ENCODE results near the gene SQSTM1.
"Not testable (repeated sequence)": the region's sequence is repeated elsewhere in the genome, so short reads cannot be mapped to it uniquely, and the experiment has no call there.

SQSTM1 gene

DNA sequence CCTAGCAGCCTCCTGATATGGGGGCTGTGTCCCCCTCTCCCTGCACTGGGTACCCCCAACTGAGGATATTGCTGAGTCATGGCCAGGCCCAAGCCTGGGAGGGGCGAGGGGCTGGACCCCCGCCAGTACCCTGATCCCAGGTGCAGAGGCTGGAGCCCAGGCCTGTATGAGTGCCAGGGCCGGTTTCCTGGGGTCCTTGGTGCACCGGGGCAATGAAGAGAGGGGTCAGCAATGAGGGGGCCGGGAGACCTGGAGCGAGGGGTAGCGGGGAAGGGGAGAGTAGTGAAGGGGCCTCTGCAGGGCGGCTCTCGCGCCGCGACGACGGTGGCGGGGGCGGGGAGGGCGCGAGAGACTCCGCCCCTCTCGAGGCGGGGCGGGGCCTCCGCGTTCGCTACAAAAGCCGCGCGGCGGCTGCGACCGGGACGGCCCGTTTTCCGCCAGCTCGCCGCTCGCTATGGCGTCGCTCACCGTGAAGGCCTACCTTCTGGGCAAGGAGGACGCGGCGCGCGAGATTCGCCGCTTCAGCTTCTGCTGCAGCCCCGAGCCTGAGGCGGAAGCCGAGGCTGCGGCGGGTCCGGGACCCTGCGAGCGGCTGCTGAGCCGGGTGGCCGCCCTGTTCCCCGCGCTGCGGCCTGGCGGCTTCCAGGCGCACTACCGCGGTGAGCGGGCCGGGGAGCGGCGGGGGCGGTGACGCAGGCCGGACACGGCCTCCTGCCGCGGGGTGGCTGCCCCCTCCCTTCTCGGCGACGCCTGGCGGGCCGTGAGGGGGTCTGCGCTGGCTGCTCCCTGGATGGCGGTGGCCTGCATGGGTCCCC is at the start of gene SQSTM1:
TSS of gene SQSTM1 (plus strand) at position 423 of the 815 bp plus-strand sequence. CDS start at position 455, 32 bp downstream.
- DNase-seq, result peak; percentile 84 to 87

DNA sequence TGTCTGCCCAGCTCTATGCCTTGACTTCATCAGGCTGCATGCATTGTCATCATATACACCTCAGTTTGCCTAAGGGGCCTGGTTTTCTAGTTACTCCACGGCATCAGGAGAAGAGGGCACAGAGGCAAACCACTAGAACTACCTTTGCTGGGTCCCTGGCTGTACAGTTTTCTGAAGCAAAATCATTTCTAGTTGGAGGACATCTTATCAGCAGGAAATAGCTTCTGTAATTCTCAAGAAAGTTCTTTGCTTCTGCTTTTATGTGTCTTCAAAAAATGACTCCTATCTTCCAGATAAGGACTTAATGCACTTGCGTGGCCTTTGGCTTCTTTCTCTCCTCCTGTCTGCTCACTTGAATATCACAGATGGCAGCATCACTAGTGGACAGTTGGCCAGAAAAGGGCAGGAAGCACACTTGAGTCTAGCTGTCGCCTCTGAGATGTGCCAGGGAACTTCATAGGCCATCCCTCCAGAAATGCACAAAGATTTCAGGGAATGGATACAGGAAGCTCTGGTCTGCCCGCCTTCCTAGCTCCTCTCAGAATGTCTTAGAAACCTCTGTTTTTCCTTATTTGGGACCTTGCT is 49.3 kb upstream of the SQSTM1 start:
- no peak for DNase-seq

GRCh38 chr5:179772351-179772750 is 48.4 kb upstream of the SQSTM1 start:
- no peak for DNase-seq

GRCh38 chr5:179773686-179774040 is 47.0 kb upstream of the SQSTM1 start:
- no peak for DNase-seq

DNA sequence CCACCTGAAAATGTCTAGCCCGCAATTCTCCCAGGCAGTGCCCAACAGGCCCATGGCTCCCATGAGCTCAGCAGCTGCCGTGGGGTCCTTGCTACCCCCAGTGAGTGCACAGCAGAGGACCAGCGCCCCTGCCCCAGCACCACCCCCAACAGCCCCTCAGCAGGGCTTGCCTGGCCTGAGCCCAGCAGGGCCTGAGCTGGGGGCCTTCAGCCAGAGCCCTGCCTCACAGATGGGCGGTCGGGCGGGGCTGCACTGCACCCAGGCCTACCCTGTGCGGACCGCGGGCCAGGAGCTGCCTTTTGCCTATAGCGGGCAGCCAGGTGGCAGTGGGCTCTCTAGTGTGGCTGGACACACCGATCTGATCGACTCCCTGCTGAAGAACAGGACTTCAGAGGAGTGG is 46.3 kb upstream of the SQSTM1 start:
- DNase-seq, result no peak

- DNase-seq, result no peak
Measured at GRCh38 chr5:179776411-179776938, 44.2 kb upstream of the SQSTM1 start.

DNA sequence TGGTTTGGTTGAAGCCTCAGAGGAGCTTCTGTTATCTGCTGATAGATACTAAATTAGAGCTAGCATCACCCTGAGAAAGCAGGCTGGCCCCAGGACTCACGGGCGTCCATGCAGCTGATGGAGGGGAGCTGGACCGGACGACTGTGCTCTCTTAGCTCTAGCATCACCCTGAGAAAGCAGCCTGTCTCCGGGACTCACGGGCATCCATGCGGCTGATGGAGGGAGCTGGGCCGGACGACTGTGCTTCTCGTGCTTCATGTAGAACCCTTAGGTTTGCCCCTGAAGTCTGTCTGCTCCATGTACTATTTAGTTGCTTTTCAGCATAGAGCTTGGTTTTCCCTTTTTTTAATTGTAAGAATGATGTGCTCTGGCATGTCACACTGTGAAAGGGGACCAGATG is 43.2 kb upstream of the SQSTM1 start:
- DNase-seq, result no peak

- DNase-seq, result no peak
Measured at GRCh38 chr5:179777909-179778308, 42.8 kb upstream of the SQSTM1 start.

GRCh38 chr5:179778591-179778990 is 42.1 kb upstream of the SQSTM1 start:
- no peak for DNase-seq

DNA sequence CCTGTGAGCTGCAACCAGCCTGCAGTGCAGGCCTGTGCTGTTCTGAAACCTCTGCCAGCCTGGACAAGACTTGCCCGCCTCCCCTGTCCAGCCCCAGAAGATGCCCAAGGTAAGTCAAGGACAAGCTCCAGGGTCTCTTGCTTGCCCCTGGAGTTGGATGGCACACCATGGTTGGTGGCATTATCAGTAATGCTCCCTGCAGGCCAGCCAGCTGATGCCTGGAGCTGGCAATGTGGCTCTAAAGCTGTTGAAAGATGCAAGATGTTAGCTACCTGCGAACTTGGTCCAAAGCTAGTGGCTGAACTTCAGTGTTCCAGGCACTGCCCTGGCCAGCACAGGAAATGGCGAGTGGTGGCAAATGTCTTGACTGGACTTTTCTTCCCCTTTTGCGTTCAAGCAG is 40.9 kb upstream of the SQSTM1 start:
- DNase-seq, result no peak

- DNase-seq, result peak in 1 of 2 donors; percentile 23
Measured at GRCh38 chr5:179780362-179780761, 40.3 kb upstream of the SQSTM1 start.

DNA sequence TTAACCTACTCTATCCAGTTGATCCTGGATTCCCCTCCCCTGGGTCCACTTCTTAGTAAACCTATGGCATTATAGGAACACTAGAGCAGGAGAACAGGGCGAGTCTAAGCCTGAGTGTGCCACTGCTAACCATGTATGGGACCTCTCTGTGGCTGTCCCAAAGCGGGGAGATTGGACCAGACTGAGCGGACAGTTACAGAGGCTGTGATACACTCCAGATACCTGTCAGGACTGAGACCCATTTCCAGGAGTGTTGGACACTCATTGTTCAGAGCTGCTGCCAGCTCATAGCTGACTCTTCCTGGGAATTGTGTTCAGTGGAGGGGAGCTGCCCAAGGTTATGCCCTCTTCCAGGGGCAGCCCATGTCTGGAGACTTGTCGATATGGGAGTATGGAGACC is 38.9 kb upstream of the SQSTM1 start:
- DNase-seq, result no peak

DNA sequence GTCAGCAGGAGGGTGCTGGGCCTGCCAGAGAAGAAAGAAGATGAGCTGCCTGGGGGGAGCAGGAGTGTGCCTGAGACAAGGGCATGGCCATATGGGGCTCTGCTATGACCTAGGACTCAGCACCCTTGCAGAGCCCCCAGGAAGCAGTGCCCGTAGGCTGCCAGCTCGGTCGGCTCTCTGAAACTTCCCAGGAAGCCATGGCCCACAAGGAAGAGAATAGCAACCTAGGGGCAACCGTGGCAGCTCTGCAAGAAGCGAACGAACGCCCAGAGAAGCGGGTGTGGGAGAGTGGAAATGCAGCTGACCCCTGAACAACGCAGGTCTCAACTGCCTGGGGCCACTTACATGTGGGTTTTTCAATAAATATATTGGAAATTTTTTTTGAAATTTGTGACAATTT is 37.6 kb upstream of the SQSTM1 start:
- no peak for DNase-seq

DNA sequence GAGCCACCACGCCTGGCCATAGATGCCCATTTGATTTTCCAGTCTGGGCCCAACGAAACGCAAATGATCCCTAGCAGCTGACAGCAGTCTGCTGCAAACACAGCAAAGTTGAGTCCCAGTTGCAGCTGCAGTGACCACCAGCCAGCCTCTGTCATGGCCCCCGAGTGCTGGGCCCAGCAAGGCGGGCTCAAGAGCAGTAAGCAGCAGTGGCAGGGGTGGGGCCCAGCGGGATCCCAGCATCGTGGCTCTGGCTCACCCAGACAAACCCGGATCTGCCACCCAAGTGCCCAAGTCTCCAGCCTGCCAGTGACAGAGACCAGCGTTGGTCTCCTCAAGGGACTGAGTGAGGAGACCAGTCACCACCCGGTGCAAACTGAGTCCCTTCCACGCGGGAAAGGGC is 33.8 kb upstream of the SQSTM1 start:
- DNase-seq, result no peak

DNA sequence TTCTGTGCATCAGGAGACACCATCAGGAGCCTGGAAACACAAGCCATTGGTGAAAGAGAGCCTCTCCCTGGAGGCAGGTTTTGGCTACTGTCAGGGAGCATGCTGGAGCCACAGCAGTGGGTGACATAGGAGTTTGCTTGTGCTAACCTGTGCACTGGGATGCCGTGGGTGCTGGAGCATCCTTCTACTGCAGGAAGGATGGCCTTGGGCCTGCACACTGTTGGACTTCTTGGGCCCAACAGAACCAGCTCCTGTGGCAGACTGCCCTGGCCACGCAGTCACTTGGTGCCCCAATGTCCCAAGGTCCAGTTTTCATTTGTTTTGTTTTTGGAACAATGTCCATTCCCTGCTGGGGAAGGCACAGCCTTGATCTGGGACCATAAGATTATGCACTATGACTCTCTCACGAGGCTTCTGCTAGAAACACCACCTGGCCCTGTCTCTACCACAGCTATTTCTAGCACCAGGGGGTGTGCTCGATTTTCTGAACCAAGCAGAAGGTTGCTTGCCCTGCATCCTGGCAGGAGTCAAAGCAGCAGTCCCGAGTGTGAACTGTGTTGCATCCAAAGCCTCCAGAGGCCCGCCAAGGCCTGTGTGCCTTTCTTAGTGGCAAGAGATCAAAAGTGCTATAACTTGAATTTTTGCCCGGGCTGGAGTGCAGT is 32.4 kb upstream of the SQSTM1 start:
- DNase-seq, result no peak

DNA sequence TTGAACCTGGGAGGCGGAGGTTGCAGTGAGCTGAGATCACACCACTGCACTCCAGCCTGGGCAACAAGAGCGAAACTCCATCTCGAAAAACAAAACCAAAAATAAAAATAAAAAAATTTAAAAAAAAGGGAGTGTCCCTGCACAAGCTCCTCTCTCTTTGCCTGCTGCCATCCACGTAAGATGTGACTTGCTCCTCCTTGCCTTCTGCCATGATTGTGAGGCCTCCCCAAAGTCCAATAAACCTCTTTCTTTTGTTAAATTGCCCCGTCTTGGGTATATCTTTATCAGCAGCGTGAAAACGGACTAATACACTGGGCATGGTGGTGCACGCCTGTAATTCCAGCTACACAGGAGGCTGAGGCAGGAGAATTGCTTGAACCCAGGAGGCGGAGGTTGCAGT is 31.4 kb upstream of the SQSTM1 start:
- DNase-seq, result not testable (repeated sequence)

DNA sequence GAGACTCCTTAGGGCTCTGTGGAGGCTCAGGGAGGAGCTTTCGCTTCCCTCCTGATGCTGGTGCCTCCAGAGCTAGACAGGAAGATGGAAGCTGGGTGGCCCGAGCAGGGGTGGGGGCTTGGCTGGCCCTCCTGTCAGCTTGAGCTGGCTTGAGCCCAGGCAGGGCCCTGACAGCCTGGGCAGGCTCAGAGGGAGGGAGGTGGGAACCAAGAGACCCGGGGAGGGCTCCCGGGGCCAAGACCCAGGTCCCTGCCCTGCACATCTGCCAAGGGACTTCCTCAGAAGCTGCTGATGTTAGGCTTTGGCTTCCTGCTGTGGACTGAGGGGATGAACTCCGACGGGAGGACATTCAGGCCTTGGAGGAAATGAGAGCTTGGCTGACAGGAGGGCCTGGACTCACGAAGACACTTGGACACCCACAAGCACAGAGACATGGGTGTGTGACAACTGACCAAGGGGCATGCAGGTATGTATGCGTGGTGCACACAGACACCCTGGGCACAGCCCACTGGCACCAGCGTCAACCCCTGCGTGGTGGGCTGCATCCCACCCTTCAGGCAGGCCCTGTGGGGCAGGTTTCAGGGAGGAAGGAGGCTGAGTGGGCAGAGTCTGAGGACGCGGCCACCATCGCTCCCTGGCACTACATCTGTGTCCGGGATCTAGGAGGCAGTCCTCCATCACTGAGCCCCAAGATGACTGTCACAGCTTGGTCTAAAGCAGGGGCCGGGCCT is 28.7 kb upstream of the SQSTM1 start:
- DNase-seq, result no peak

DNA sequence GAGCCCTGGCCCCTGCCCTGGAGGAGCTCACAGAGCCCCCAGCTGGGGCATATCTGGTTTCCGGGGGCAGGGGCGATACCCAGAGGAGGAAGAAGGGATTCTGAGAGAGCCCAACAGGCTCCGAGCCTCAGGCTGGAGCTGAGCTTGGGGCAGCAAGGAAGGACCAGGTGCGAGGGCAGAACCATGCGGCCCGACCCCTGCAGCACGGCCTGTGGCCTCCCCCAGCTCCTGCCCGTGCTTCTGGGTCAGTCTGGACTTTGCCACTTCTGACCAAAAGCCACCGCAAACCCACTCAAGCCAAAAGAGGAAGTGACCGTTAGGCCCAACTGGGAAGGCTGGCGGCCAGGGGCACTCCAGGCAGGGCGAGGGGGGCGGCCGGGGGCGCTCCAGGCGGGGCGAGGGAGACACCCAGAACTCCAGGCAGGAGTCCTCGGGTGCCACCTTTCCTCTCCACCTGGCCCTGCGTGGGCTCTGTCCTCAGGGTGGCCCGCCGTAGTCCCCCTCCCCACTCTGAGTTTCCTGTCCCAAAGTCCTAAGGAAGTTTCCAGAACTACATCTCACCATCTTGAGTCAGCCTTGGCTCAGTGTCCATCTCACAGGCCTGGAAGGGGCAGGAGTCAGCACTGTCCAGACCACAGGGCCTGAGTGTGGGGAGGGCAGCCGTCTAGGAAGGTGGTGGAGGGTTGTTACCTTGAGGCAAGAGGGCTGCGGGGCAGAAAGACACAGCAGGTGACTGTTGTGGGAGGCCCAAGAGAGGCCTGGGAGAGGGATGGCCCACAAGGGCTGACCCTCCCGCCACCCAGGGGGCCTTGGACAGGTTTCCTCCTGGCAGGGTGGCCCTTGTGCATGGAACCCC is 27.9 kb upstream of the SQSTM1 start:
- no peak for DNase-seq

DNA sequence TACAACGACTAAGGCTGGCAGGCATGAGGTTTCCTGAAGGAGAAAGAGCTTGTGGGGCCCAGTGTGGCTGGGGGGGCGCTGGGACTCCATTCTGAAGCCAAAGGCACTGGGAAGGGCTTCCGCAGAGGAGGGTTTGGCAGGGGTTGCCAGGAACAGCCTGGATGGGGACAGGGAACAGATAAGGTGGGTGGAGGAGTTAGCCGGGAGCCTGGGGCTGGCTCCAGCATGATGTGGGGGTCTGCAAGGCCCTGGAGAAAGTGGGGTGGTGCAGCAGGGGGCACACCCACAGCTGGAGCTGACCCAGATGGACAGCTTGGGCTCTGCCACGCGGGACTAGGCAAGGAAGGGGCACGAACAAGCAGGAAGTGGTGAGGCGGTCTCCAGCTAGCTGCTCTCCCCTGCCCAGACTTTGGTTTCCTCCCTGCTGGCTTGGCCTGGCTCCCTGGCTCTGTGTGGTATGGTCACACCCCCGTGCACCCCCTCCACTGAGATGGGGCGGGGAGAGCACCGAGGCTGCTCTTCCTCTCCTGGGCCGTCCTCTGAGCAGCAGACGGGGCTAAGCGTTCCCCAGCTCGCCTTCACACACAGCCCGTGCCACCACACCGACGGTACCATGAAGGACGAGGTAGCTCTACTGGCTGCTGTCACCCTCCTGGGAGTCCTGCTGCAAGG is 27.1 kb upstream of the SQSTM1 start, which contains the start of gene LTC4S:
TSS of gene LTC4S (plus strand) at position 519 of the 672 bp plus-strand sequence. CDS start at position 614, 95 bp downstream.
- DNase-seq, result peak; percentile 69

- DNase-seq, result no peak
Measured at GRCh38 chr5:179794171-179794570, 26.5 kb upstream of the SQSTM1 start.

DNA sequence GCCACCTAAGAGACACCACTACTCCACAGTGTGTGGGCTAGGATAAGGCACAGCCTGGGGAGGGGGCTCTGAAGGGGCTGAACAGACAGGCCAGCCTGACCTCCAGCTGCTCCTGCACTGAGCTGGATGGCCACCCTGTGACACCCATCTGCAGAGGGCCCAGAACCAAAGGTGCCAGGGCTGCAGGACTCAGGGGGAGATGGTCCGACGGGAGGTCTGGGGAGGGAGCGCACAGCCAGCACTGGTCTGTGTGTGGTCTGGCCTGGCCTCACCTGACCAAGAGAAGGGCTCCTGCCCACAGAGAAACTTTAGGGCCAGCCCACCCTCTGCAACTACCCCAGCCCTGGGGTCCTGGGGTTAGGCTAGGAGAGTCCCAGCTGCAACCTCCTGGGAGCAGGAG is 26.1 kb upstream of the SQSTM1 start:
- DNase-seq, result no peak
